GM12864 (cell line): ENCODE measurements around the gene SLC5A2.
"Not testable (repeated sequence)": the region's sequence is repeated elsewhere in the genome, so short reads cannot be mapped to it uniquely, and the experiment has no call there.

Experiments
- DNase-seq: peaks from one replicate; pipeline ENCODE4 v3.0.0-alpha.2; 2011; ENCODE audit warnings: low read depth
- H3K4me3 ChIP-seq: 2 replicates; pipeline ENCODE4 v1.5.1; 2011; ENCODE audit warnings: mild to moderate bottlenecking, low read depth, low read length, control low read depth
- TF ChIP-seq, protein P1 (sequence below): IDR thresholded peaks from 2 replicates; pipeline ENCODE4 v1.5.1; 2011; ENCODE audit warnings: low read depth, mild to moderate bottlenecking, moderate library complexity, low read length, control low read depth, inconsistent platforms; ENCODE audit errors: missing control alignments

The SLC5A2 gene

DNA sequence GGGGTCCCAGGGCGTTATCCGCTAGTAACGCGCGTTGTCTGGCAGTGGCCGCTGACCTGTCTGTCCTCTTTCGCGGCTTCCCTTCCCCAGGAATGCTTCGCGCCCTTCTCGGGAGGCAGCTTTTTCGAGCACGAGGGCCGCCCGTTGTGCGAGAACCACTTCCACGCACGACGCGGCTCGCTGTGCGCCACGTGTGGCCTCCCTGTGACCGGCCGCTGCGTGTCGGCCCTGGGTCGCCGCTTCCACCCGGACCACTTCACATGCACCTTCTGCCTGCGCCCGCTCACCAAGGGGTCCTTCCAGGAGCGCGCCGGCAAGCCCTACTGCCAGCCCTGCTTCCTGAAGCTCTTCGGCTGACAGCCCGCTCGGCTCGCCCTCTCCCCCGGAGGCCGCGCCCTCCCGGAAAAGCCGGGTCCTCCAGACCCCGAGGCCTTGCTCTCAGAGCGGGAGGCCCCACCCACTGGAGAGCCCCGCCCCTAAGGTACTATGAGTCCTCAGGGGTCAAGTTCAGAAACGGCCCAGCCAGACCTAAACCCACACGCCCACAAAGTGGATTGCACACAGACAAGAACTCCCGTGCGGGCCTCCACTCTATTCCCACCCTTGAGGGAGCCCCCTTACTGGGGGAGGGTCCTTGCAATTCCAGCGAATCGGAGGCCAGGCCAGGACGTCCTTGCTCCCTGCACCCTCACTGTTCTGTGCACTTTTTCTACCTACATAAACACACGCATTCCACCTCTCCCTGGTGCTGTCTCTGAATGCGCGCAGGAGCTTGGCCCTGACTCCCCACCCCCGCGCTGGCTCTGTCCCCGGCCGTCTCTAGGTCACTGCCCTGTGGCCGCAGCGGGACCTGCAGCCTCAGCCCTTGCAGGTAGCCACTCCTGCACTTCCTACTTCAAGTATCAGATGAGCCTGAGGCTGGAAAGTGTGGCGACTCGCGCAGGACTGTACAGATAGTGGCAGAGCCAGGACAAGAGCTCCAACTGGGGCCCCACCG lies 5.4 kb upstream of the SLC5A2 start:
- no peak for DNase-seq
- peak overlapping the region; percentile 66 for H3K4me3 ChIP-seq
- TF ChIP-seq, protein P1, sequence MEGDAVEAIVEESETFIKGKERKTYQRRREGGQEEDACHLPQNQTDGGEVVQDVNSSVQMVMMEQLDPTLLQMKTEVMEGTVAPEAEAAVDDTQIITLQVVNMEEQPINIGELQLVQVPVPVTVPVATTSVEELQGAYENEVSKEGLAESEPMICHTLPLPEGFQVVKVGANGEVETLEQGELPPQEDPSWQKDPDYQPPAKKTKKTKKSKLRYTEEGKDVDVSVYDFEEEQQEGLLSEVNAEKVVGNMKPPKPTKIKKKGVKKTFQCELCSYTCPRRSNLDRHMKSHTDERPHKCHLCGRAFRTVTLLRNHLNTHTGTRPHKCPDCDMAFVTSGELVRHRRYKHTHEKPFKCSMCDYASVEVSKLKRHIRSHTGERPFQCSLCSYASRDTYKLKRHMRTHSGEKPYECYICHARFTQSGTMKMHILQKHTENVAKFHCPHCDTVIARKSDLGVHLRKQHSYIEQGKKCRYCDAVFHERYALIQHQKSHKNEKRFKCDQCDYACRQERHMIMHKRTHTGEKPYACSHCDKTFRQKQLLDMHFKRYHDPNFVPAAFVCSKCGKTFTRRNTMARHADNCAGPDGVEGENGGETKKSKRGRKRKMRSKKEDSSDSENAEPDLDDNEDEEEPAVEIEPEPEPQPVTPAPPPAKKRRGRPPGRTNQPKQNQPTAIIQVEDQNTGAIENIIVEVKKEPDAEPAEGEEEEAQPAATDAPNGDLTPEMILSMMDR, result no peak

DNA sequence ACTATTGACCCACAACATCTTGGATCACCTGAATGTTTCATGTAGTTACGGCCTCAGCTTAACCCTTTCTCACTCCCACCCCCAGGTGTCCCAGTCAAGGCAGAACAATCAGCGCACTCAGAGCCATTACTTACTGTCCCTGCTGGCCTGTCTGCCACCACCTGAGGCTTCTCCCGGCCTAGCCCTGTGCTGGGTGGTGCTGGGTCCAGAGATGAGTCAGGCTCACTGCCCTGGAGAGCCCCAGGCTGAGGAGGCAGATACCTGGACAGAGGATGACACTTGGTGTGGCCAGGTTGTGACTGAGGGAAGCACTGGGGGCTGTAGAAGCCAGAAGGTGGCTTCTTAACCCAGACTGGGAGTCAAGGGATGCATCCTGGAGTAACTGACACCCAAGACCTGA lies 4.0 kb upstream of the SLC5A2 start:
- H3K4me3 ChIP-seq, result no peak overlapping the region
- TF ChIP-seq, protein P1, result no peak
- DNase-seq, result no peak

GRCh38 chr16:31479751-31480150 lies 3.2 kb upstream of the SLC5A2 start:
- no peak for DNase-seq
- H3K4me3 ChIP-seq, result no peak overlapping the region
- TF ChIP-seq, protein P1, result no peak

GRCh38 chr16:31480851-31481536 lies 1.9 kb upstream of the SLC5A2 start:
- no peak overlapping the region for H3K4me3 ChIP-seq
- no peak for DNase-seq
- TF ChIP-seq, protein P1, result no peak

- not testable (repeated sequence) for H3K4me3 ChIP-seq, DNase-seq
Measured at GRCh38 chr16:31484048-31484447, 1.1 kb downstream of the SLC5A2 start.

DNA sequence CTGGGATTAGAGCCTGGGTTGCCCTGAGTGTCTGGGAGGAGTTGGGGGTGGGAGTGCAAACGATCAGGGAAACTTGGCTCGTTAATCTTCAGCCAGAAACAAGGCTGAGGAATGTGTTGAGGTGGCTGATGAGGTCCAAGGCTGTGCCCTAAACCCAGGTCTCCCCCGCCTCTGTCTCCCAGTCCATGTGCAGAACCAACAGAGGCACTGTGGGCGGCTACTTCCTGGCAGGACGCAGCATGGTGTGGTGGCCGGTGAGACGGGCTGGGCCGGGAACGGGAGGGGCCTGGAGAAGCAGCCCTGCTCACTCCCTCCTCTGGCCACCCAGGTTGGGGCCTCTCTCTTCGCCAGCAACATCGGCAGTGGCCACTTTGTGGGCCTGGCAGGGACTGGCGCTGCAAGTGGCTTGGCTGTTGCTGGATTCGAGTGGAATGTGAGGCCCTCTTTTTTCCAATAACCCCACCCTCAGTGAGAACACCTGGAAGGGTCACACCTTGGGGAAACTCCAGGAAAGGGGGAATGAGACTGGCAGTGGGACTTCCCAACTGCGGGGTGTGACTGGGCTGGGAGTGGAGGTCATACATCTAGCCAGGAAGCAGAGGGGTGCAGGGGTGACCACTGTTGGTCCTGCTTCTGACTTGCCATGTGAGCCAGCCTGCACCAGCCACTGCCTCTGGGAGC lies 1.7 kb downstream of the SLC5A2 start:
- TF ChIP-seq, protein P1, result no peak
- no peak for DNase-seq
- H3K4me3 ChIP-seq, result no peak overlapping the region

DNA sequence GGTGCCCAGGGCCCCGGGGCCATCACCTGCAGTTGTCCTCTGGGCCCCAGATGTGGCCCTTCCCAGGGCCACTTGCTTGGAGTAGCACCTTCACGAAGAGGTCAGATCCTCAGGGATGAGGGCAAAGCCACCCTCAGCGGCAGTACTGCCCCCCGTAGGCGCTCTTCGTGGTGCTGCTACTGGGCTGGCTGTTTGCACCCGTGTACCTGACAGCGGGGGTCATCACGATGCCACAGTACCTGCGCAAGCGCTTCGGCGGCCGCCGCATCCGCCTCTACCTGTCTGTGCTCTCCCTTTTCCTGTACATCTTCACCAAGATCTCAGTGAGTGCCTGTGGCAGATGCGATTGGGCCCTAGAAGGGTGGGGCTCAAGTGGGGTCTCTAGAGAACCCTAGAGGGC lies 2.6 kb downstream of the SLC5A2 start:
- H3K4me3 ChIP-seq, result no peak overlapping the region
- TF ChIP-seq, protein P1, result no peak
- DNase-seq, result no peak
